Hematopoietic multipotent progenitor cell treated with erythropoietin and hydrocortisone succinate and interleukin-3 and kit ligand, for 4 days (in vitro differentiated cells): Measurements from ENCODE around the gene ADAM17.
"Not testable (repeated sequence)": the region's sequence is repeated elsewhere in the genome, so short reads cannot be mapped to it uniquely, and the experiment has no call there.

Experiments
- DNase-seq: peaks from one replicate; pipeline ENCODE4 v3.0.0-alpha.2; 2015

The ADAM17 gene

DNA sequence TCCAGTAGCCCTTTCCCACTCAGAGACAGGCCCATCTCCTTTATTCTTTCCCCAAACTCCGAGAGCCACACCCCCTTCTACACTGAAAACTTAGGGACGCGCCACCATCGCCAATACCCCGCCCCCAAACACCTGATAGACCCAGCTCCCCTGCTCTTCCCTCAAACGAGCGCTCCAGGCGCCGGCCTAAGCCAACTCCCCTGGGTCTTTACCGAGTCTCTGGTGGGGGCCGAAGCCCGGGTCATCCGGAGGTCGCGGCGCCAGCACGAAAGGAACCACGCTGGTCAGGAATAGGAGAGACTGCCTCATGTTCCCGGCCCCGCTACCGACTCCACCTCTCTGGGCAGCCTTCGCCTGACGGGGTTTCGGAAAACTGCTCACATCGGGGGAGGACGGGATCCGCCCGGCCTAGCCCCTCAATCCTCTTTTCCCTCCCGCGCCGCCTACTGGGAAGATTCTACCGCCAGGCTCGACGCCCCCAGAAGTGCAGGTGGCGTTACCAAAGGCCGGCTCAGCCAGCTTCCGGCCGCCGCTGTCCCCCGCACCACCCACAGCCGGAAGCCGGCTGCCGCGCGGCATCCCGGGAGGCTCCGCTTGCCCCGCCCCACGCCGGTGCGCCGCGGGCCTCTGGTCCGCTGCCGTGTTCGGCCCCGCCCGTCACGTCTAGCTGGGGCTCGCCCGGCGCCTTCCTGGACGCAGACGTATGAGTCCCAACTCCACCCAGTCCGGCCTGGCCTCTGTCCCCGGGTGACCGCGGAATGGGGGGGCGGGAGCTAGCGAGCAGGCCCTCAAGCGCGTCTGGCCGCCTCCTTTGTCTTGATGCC, at the start of gene ADAM17:
Gene ADAM17 (minus strand): TSS at position 534 of the 824 bp plus-strand sequence. CDS start 225 bp downstream, at position 309.
- DNase-seq, result peak; percentile 98

DNA sequence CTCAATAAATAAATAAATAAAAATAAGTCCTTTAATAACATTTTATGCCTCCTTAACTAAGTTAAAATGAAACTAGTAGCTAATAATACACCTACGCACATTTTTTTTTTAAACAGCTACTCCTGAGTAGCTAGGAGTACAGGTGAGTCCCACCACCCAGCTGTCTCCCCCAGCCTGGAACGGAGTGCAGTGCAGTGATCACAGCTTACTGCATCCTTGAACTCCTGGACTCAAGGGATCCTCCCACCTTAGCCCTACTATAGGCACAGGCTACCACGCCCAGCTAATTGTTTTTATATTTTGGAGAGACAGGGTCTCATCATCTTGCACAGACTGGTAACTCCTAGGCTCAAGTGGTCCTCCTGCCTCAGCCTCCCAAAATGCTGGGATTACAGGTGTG, 46.8 kb upstream of the ADAM17 start:
- no peak for DNase-seq

GRCh38 chr2:9601397-9601796, 45.8 kb upstream of the ADAM17 start:
- no peak for DNase-seq

- no peak for DNase-seq
These were observed 43.8 kb upstream of the ADAM17 start for GRCh38 chr2:9599430-9599829.

GRCh38 chr2:9596621-9597311, 41.1 kb upstream of the ADAM17 start:
- no peak for DNase-seq

DNA sequence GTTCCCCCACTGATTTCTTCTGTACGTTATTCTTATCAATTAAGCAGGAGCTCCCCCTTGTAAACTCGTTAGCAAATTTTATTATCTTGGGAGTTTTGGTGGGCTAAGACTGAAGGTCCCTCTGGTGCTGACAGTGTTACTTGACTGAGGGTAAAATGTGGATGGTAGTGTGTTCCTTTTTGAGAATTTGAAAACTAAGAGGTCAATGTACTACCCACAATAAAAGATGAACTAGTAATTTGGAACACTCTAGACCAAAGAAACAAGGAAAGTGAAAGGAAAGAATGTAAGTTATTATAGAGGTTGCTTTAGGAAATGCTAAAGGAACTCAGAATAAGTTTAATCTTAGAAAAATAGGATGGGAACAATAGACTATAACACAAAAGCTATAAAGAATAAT, 40.1 kb upstream of the ADAM17 start:
- DNase-seq, result no peak

GRCh38 chr2:9595256-9595655, 39.6 kb upstream of the ADAM17 start:
- not testable (repeated sequence) for DNase-seq

DNA sequence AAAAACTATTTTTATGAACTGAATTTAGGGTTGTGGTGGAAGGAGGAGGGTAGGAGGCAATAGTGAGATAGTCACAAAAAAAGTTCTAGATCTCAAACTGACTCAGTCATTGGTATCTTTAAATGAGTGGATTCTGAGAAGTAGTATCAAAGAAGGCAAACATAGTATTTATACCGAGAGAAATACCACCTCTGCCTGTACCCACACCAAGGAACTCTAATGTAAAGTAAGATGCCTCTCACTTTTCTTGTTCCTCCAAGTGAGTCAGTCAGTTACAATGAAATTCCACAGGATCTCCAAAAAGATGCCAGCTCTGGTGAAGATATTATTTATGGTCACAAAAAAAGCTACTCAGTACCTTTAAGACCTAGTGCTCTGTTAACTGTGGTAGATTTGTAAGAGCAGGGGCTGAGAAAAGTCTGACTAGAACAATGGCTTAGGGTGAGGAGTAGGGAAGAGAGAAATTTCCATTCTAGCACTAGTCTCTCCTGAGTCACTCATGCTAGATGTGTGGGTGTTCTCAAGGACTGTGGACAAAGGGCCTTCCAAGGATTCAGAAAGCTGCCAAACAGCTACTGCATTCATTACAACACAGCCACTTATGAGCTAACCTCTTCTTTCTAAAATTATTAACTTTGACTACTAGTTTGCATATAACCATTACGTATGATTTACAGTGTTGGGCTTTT, 38.9 kb upstream of the ADAM17 start:
- no peak for DNase-seq

GRCh38 chr2:9593925-9594324, 38.3 kb upstream of the ADAM17 start:
- peak; percentile 46 for DNase-seq

DNA sequence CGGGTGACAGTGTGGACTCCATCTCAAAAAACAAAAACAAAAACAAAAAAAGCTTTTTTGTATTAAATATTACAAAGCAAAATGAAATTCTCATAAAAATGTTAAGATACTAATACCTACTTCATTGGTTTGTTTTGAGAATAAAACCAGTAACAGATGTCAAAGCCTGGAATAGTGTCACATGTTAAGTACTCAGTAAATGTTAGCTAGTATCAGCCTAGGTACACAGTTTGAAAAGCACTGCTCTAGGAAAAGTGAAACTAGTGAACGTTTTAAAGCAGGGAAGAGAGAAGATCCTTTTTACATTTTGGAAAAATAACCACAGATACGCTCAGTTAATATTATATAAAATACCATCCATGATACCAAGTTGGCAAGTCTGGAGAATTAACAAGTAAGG, 37.1 kb upstream of the ADAM17 start:
- no peak for DNase-seq

DNA sequence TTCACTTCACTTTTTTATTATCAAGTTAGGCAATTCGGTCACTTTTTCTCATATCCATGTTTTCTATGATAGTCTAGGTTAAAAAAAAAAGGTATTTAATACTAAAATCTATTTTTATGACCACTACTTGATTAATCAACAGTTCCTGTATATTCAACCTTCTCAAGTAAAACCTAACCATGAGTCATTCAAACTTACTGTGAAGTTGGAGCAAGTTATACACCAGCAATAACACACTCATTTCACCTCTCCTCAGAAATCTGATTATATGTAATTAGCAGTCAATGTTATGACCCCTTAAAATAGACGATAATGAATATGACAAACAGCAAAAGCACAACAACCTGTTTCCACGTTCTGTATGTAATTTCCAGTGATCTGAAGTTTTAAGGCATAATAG, 35.0 kb upstream of the ADAM17 start:
- DNase-seq, result no peak

DNA sequence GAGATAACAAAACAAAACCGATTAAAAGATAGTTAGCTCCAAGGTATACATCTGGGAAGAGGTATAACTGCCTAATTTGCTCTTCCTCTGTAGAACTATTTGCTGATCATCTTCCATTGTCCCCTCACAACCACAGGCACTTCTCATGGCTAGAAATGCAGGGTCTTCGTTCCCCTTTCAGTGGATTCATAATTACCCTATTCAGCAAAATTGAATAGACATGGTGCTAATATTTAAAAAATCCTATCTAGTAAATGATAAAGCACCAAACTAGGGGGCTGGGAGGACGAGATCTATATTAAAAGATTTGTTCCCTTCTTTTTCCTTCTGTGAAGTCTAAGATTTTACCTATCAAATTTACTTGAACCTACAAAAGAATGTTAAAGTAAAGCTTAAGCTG, 30.8 kb upstream of the ADAM17 start:
- DNase-seq, result no peak

DNA sequence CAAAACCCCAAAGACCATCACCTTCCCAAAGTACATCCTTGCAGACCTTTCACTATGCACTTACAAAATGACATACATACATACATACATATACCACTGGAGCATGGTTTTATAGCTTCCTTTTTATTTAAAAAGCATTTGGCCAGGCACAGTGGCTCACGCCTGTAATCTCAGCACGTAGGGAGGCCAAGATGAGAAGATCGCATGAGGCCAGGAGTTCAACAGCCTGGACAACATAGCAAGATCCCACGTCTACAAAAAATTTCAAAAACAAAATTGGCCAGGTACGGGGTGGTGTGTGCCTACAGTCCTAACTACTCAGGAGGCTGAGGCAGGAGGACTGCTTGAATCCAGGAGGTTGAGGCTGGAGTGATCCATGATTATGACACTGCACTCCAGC, 29.9 kb upstream of the ADAM17 start:
- no peak for DNase-seq

DNA sequence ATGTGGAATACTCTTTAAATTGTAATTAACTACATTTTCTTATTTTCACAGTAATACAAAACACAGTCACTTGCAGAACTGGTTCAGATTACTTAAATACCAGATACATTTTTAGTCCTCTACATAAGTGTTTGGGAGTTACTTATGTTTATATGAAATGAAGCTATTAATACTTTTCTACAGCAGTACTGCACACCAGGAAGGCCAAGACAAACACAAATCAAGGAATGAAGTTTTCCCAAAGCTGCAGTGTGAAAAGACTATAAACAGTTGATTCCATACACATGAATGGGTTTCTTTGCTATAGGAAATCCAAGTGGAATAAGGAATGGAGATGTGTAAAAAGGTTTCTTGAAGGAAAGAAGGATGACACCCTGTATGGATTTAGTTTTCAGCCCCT, 29.3 kb upstream of the ADAM17 start:
- DNase-seq, result not testable (repeated sequence)

- DNase-seq, result no peak
These were observed 27.0 kb upstream of the ADAM17 start for GRCh38 chr2:9582624-9583023.

DNA sequence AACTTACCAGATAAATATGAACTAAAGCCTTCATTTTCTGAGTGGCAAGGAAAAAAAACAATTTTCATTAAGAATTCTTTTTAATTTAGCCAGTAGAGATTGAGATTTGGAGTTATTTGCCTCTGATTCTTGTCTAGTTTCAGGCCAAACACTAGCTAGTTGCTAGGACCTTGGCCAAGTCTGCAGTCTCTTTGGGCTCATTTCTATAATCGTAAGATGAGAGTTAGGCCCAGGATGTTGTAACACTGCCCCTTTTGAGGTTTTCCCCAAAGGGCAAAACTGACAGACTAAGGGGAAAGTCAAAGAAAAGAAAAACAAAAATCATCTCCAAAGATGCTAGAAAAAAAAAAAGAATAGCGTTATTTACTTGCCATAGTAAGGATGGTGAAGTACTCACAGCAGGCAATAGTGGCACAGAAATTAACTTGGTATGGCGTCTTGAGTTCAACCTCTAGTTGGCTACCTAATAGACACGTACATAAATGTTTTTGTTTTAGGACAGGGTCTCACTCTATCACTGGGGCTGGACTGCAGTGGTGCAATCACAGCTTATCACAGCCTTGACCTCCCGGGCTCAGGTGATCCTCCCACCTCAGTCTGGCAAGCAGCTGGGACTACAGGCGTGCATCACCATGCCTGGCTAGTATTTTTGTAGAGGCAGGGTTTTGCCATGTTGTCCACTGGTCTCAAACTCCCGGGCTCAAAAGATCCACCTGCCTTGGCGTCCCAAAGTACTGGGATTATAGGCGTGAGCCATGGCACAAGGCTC, 23.0 kb upstream of the ADAM17 start:
- DNase-seq, result no peak

DNA sequence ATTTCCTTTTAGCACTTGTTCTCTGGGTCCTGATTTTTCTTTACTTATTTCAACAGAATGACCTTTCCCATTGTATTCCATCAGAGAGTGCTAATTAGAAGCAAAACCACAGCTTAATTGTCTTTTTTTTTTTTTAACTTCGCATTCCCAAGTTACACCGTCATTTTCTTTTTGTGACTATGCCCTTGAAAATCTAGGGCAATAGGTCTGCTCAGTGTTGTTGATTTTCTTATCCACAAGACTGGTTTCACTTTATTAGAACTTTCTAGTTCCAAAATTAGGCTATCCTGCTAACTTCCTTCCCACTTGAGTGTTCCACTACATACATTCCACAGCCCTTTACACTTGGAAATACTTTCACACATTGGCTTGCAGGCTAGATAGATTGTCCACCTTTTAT, 18.7 kb upstream of the ADAM17 start:
- DNase-seq, result no peak

DNA sequence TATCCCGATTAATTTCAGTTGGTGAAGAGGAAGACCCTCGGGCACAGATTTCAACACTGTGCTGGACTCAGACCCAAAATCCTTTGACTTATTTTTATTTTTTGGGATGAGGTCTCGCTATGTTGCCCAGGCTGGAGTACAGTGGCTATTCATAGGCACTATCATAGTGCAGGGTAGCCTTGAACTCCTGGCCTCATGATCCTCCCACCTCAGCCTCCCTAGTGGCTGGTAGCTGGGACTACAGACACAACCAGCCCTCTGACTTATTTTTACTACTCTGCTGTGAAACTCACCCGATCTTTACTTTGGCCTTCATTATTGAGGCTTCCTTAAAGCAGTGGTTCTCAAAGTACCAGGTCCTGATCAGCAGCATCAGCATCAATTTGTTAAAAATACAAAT, 18.2 kb upstream of the ADAM17 start:
- DNase-seq, result no peak

- peak; percentile 48 for DNase-seq
These were observed 17.5 kb upstream of the ADAM17 start for GRCh38 chr2:9573013-9573720.

DNA sequence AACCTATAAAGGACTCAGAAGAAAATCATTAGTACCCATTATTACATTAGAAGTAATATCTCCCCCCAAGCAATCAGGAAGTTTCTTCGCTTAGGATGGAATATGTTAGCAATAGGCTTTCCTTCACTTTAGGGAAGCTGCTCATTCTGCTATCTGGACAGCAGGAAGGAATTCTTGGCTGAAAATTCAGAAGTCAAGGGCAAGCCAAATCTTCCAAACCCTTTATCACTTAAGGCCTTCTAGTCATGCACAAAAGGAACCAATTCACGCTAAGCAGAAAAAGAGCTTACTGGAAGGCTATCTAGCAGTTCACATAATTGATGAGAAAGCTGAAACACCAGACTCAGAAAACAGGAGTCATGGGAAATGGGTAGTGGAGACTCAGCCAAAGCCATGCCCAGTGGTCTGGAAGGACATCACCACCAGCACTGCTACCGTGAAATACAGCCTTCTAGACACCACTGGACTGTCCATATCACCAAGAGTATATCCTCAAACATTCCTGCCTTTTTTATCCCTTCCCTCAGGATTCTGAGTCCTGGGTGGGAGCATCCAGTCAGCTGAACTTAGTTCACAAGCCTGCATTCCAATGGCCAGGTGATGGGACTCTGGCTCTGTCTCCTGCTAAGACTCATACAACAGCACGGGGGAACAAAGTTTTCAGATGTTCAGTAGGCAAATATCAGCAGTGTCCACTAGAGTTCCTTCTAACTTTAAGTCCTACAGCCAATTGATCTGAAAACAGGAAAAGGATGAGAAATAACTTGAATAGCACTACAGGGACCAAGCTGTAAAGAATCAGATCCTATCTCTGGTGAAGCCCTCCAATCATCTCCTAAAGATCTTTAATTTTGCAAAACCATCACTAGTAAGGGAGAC, 14.8 kb upstream of the ADAM17 start:
- no peak for DNase-seq

- DNase-seq, result no peak
These were observed 10.0 kb upstream of the ADAM17 start for GRCh38 chr2:9565436-9566153.
